Measurements from ENCODE around the gene USP38.

Gene USP38

GRCh38 chr4:143184217-143184502 lies 557 bp upstream of the USP38 start:
- H3K27ac ChIP-seq (ENCODE audit: low read depth, low read length) = peak overlapping the region; percentile 92
- peak overlapping the region; percentile 95 for H3K9ac ChIP-seq (ENCODE audit: low read depth in 1 of 2, low read length in 2 of 2)
- no peaks in the 10 kb centered on the region for H3K27me3 ChIP-seq (ENCODE audit: control insufficient read depth in 1 of 2, insufficient read depth in 2 of 2, low read length in 2 of 2)
- H3K4me1 ChIP-seq (ENCODE audit: control insufficient read depth in 1 of 2, insufficient read depth in 2 of 2, low read length in 2 of 2) = peaks cover 21 to 29% of the 10 kb centered on the region in 2 donors
- no peaks in the 10 kb centered on the region for H3K36me3 ChIP-seq (ENCODE audit: control insufficient read depth in 1 of 2, insufficient read depth in 2 of 2, low read length in 2 of 2)
- H3K4me3 ChIP-seq (ENCODE audit: low read depth in 1 of 2, low read length in 2 of 2) = peak overlapping the region; percentile 92 to 98
- H3K9me3 ChIP-seq (ENCODE audit: control insufficient read depth in 1 of 2, low read length in 2 of 2) = no peaks in the 10 kb centered on the region

GRCh38 chr4:143185253-143186107 lies 763 bp downstream of the USP38 start:
- no peaks in the 10 kb centered on the region for H3K27me3 ChIP-seq (ENCODE audit: control insufficient read depth in 1 of 2, insufficient read depth in 2 of 2, low read length in 2 of 2)
- H3K36me3 ChIP-seq (ENCODE audit: control insufficient read depth in 1 of 2, insufficient read depth in 2 of 2, low read length in 2 of 2) = no peaks in the 10 kb centered on the region
- H3K4me1 ChIP-seq (ENCODE audit: control insufficient read depth in 1 of 2, insufficient read depth in 2 of 2, low read length in 2 of 2) = peaks cover 30 to 41% of the 10 kb centered on the region in 2 donors
- peak overlapping the region; percentile 83 to 95 for H3K9ac ChIP-seq (ENCODE audit: low read depth in 1 of 2, low read length in 2 of 2)
- no peaks in the 10 kb centered on the region for H3K9me3 ChIP-seq (ENCODE audit: control insufficient read depth in 1 of 2, low read length in 2 of 2)
- peak overlapping the region; percentile 92 for H3K27ac ChIP-seq (ENCODE audit: low read depth, low read length)
- H3K4me3 ChIP-seq (ENCODE audit: low read depth in 1 of 2, low read length in 2 of 2) = peak overlapping the region; percentile 98

GRCh38 chr4:143186212-143186611 lies 1.5 kb downstream of the USP38 start:
- Histone ChIP-seq H3K9me3 (ENCODE audit: control insufficient read depth in 1 of 2, low read length in 2 of 2) (no peaks in the 10 kb centered on the region), H3K4me3 (ENCODE audit: low read depth in 1 of 2, low read length in 2 of 2) (peak overlapping the region; percentile 98), H3K36me3 (ENCODE audit: control insufficient read depth in 1 of 2, insufficient read depth in 2 of 2, low read length in 2 of 2) (peaks cover 0 to 4% of the 10 kb centered on the region in 2 donors), H3K27me3 (ENCODE audit: control insufficient read depth in 1 of 2, insufficient read depth in 2 of 2, low read length in 2 of 2) (no peaks in the 10 kb centered on the region), H3K9ac (ENCODE audit: low read depth in 1 of 2, low read length in 2 of 2) (peak overlapping the region; percentile 83 to 95), H3K27ac (ENCODE audit: low read depth, low read length) (peak overlapping the region; percentile 21), H3K4me1 (ENCODE audit: control insufficient read depth in 1 of 2, insufficient read depth in 2 of 2, low read length in 2 of 2) (peaks cover 31 to 41% of the 10 kb centered on the region in 2 donors)

DNA sequence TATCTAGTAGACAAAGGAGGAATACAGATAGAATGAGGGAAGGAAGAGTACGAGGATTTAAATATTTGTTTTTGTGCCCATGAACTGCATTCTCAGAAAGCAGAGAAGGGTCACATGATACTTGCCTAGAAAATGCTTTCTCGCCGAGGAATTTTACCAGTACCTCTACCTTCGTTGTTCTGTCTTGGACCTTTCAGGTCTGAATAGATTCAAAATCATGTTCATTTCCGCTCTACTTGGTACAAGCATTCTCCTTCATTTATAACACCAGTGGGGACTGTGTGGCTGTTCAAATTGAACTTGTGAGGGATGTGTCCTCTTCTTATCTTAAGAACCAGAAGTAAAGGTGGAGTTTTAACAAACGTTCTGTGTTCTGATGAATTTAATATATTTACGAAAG lies 1.9 kb downstream of the USP38 start:
- no peaks in the 10 kb centered on the region for H3K9me3 ChIP-seq (ENCODE audit: control insufficient read depth in 1 of 2, low read length in 2 of 2)
- peak overlapping the region; percentile 21 for H3K27ac ChIP-seq (ENCODE audit: low read depth, low read length)
- no peaks in the 10 kb centered on the region for H3K27me3 ChIP-seq (ENCODE audit: control insufficient read depth in 1 of 2, insufficient read depth in 2 of 2, low read length in 2 of 2)
- H3K4me3 ChIP-seq (ENCODE audit: low read depth in 1 of 2, low read length in 2 of 2) = peak overlapping the region; percentile 98
- peaks cover 31 to 41% of the 10 kb centered on the region in 2 donors for H3K4me1 ChIP-seq (ENCODE audit: control insufficient read depth in 1 of 2, insufficient read depth in 2 of 2, low read length in 2 of 2)
- H3K9ac ChIP-seq (ENCODE audit: low read depth in 1 of 2, low read length in 2 of 2) = peak overlapping the region; percentile 38 to 95
- peaks cover 0 to 6% of the 10 kb centered on the region in 2 donors for H3K36me3 ChIP-seq (ENCODE audit: control insufficient read depth in 1 of 2, insufficient read depth in 2 of 2, low read length in 2 of 2)

- H3K9ac ChIP-seq (ENCODE audit: low read depth in 1 of 2, low read length in 2 of 2) = peak overlapping the region in 1 of 2 donors; percentile 20
- no peaks in the 10 kb centered on the region for H3K27me3 ChIP-seq (ENCODE audit: control insufficient read depth in 1 of 2, insufficient read depth in 2 of 2, low read length in 2 of 2)
- peaks cover 29 to 31% of the 10 kb centered on the region in 2 donors for H3K4me1 ChIP-seq (ENCODE audit: control insufficient read depth in 1 of 2, insufficient read depth in 2 of 2, low read length in 2 of 2)
- peaks cover 0 to 22% of the 10 kb centered on the region in 2 donors for H3K36me3 ChIP-seq (ENCODE audit: control insufficient read depth in 1 of 2, insufficient read depth in 2 of 2, low read length in 2 of 2)
- H3K27ac ChIP-seq (ENCODE audit: low read depth, low read length) = no peak overlapping the region
- peak overlapping the region; percentile 98 for H3K4me3 ChIP-seq (ENCODE audit: low read depth in 1 of 2, low read length in 2 of 2)
- no peaks in the 10 kb centered on the region for H3K9me3 ChIP-seq (ENCODE audit: control insufficient read depth in 1 of 2, low read length in 2 of 2)
Observed at GRCh38 chr4:143188136-143189088, 3.7 kb downstream of the USP38 start.

GRCh38 chr4:143189528-143189927 lies 4.8 kb downstream of the USP38 start:
- Histone ChIP-seq H3K4me1 (ENCODE audit: control insufficient read depth in 1 of 2, insufficient read depth in 2 of 2, low read length in 2 of 2) (peaks cover 24 to 26% of the 10 kb centered on the region in 2 donors), H3K9me3 (ENCODE audit: control insufficient read depth in 1 of 2, low read length in 2 of 2) (no peaks in the 10 kb centered on the region), H3K27me3 (ENCODE audit: control insufficient read depth in 1 of 2, insufficient read depth in 2 of 2, low read length in 2 of 2) (no peaks in the 10 kb centered on the region), H3K36me3 (ENCODE audit: control insufficient read depth in 1 of 2, insufficient read depth in 2 of 2, low read length in 2 of 2) (peaks cover 4 to 30% of the 10 kb centered on the region in 2 donors), H3K27ac (ENCODE audit: low read depth, low read length) (no peak overlapping the region), H3K4me3 (ENCODE audit: low read depth in 1 of 2, low read length in 2 of 2) (peak overlapping the region; percentile 7 to 35), H3K9ac (ENCODE audit: low read depth in 1 of 2, low read length in 2 of 2) (peak overlapping the region in 1 of 2 donors; percentile 20)

DNA sequence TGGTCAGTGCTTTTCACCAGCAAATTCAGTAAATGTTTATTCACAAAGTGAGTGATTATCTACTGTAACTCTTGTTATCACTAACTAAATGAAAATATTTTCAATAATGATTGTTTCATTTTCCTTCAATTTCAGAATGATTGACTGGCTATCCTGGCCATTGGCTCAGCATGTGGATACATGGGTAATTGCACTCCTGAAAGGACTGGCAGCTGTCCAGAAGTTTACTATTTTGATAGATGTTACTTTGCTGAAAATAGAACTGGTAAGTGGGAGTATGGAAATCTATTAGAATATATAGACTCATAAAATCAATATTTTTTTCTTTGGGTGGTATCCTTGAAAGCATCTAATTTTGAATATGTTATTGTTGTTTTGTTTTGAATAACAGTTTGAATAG lies 10.9 kb downstream of the USP38 start:
- Histone ChIP-seq H3K36me3 (ENCODE audit: control insufficient read depth in 1 of 2, insufficient read depth in 2 of 2, low read length in 2 of 2) (peaks cover 24 to 79% of the 10 kb centered on the region in 2 donors), H3K4me3 (ENCODE audit: low read depth in 1 of 2, low read length in 2 of 2) (no peak overlapping the region), H3K27me3 (ENCODE audit: control insufficient read depth in 1 of 2, insufficient read depth in 2 of 2, low read length in 2 of 2) (no peaks in the 10 kb centered on the region), H3K27ac (ENCODE audit: low read depth, low read length) (no peak overlapping the region), H3K9me3 (ENCODE audit: control insufficient read depth in 1 of 2, low read length in 2 of 2) (no peaks in the 10 kb centered on the region), H3K9ac (ENCODE audit: low read depth in 1 of 2, low read length in 2 of 2) (no peak overlapping the region), H3K4me1 (ENCODE audit: control insufficient read depth in 1 of 2, insufficient read depth in 2 of 2, low read length in 2 of 2) (no peaks in the 10 kb centered on the region)

DNA sequence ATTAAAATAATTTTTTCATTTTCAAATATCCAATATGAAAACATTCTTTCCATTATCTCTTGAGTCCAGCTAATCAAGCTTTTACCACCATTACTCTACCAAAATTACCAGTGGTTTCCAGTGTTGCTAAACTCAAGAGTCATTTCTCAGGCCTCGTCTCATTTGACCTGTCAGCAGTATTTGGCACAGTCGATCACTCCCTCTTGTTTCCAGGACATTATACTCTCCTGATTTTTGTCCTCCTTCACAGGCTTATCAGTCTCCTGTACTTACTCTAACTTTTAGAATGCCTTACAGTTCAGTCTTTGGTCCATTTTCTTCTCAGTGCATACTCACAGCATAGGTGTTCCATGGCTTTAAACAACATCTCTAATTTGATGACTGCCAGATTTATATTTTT lies 11.6 kb downstream of the USP38 start:
- H3K9me3 ChIP-seq (ENCODE audit: control insufficient read depth in 1 of 2, low read length in 2 of 2) = no peaks in the 10 kb centered on the region
- no peak overlapping the region for H3K4me3 ChIP-seq (ENCODE audit: low read depth in 1 of 2, low read length in 2 of 2)
- H3K36me3 ChIP-seq (ENCODE audit: control insufficient read depth in 1 of 2, insufficient read depth in 2 of 2, low read length in 2 of 2) = peaks cover 24 to 82% of the 10 kb centered on the region in 2 donors

DNA sequence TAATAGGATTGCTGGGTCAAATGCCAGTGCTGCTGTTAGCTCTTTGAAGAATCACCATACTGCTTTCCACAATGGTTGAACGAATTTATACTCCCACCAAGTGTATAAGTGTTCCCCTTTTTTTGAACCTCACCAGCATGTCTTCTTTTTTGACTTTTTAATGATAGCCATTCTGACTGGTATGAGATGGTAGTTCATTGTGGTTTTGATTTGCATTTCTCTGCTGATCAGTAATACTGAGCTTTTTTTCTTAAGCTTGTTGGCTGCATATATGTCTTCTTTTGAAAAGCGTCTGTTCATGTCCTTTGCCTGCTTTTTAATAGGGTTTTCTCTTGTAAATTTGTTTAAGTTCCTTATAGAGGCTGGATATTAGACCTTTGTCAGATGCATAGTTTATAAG lies 14.8 kb downstream of the USP38 start:
- Histone ChIP-seq H3K9ac (ENCODE audit: low read depth in 1 of 2, low read length in 2 of 2) (no peak overlapping the region), H3K36me3 (ENCODE audit: control insufficient read depth in 1 of 2, insufficient read depth in 2 of 2, low read length in 2 of 2) (peaks cover 31 to 75% of the 10 kb centered on the region in 2 donors), H3K4me1 (ENCODE audit: control insufficient read depth in 1 of 2, insufficient read depth in 2 of 2, low read length in 2 of 2) (no peaks in the 10 kb centered on the region), H3K4me3 (ENCODE audit: low read depth in 1 of 2, low read length in 2 of 2) (no peak overlapping the region), H3K27ac (ENCODE audit: low read depth, low read length) (no peak overlapping the region), H3K9me3 (ENCODE audit: control insufficient read depth in 1 of 2, low read length in 2 of 2) (no peaks in the 10 kb centered on the region), H3K27me3 (ENCODE audit: control insufficient read depth in 1 of 2, insufficient read depth in 2 of 2, low read length in 2 of 2) (no peaks in the 10 kb centered on the region)

More for the DNA sequence above, 11.6 kb downstream of the USP38 start:
- no peaks in the 10 kb centered on the region for H3K27me3 ChIP-seq (ENCODE audit: control insufficient read depth in 1 of 2, insufficient read depth in 2 of 2, low read length in 2 of 2)
- H3K4me1 ChIP-seq (ENCODE audit: control insufficient read depth in 1 of 2, insufficient read depth in 2 of 2, low read length in 2 of 2) = no peaks in the 10 kb centered on the region
- H3K9ac ChIP-seq (ENCODE audit: low read depth in 1 of 2, low read length in 2 of 2) = no peak overlapping the region
- H3K27ac ChIP-seq (ENCODE audit: low read depth, low read length) = no peak overlapping the region

DNA sequence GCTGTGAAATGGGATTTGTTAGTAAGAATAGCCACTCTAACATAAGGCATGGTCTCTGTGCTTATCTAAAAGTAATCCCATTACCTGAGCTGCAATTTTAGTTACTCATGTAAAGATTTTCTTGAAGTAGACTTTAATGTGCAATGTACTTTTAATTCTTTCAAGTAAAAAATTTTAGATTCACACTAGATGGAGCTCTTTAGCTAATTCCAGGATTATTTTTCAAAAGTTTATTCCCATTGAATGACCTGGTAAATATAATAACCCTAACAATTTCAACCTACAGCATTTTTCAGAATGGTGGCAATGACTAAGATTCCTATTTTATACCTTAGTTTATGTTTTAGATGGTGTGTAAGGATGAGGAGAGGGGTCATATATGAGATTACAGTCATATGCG lies 18.1 kb downstream of the USP38 start:
- Histone ChIP-seq H3K9me3 (ENCODE audit: control insufficient read depth in 1 of 2, low read length in 2 of 2) (no peaks in the 10 kb centered on the region), H3K9ac (ENCODE audit: low read depth in 1 of 2, low read length in 2 of 2) (no peak overlapping the region), H3K4me3 (ENCODE audit: low read depth in 1 of 2, low read length in 2 of 2) (no peak overlapping the region), H3K27ac (ENCODE audit: low read depth, low read length) (no peak overlapping the region), H3K27me3 (ENCODE audit: control insufficient read depth in 1 of 2, insufficient read depth in 2 of 2, low read length in 2 of 2) (no peaks in the 10 kb centered on the region), H3K4me1 (ENCODE audit: control insufficient read depth in 1 of 2, insufficient read depth in 2 of 2, low read length in 2 of 2) (peaks cover 0 to 6% of the 10 kb centered on the region in 2 donors), H3K36me3 (ENCODE audit: control insufficient read depth in 1 of 2, insufficient read depth in 2 of 2, low read length in 2 of 2) (peaks cover 43 to 75% of the 10 kb centered on the region in 2 donors)
